ENCODE data around the gene LCAT.

DNA sequence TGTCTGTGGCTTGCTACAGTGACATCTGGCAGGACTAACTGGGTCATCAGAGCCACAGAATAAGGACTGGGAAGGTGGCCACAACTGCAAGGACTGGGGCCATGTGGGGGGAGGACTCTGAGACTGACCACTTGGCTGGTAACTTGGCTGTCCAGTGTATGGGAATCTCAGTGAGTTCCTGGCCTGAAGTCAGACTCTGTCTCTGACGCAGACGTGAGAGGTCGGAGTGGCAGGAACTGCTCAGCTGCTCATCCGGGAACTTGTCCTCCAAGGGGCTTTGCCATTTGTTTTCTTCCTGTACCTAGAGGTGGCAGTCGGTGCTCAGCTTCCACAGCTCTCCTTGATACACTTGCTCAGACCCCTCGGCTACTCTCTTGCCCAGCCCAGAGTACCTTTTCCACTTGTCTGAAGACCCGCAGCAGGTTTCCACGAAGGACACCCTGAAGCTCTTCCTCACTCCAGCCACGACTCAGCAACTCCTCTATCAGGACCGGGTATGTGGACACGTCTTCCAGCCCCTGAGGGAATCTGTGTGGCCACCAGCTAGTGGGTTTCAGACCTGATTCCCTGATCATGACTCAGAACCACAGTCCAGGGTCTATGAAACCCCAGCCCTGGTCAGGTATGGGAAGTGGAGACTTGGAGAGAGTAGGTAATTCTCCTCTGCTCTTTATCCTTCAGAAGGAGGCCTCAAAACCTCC, 43.7 kb upstream of the LCAT start:
- no peak for TF ChIP-seq GATA2 (CRISPR knock-in tag; IDR thresholded peaks at IDR 0.05)
- TF ChIP-seq FOXM1 (IDR thresholded peaks at IDR 0.05; ENCODE audit: low read depth), result no peak
- TF ChIP-seq EZH2phosphoT487 (IDR thresholded peaks at IDR 0.05; ENCODE audit: borderline replicate concordance, low read depth), result no peak
- TF ChIP-seq, protein P1, sequence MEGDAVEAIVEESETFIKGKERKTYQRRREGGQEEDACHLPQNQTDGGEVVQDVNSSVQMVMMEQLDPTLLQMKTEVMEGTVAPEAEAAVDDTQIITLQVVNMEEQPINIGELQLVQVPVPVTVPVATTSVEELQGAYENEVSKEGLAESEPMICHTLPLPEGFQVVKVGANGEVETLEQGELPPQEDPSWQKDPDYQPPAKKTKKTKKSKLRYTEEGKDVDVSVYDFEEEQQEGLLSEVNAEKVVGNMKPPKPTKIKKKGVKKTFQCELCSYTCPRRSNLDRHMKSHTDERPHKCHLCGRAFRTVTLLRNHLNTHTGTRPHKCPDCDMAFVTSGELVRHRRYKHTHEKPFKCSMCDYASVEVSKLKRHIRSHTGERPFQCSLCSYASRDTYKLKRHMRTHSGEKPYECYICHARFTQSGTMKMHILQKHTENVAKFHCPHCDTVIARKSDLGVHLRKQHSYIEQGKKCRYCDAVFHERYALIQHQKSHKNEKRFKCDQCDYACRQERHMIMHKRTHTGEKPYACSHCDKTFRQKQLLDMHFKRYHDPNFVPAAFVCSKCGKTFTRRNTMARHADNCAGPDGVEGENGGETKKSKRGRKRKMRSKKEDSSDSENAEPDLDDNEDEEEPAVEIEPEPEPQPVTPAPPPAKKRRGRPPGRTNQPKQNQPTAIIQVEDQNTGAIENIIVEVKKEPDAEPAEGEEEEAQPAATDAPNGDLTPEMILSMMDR (IDR thresholded peaks at IDR 0.05), result no peak
- TF ChIP-seq RFX5 (IDR thresholded peaks at IDR 0.05; ENCODE audit: low read length), result no peak
- no peak for TF ChIP-seq RXRA (IDR thresholded peaks at IDR 0.05; ENCODE audit: borderline replicate concordance, low read depth)
- TF ChIP-seq YY1 (IDR thresholded peaks at IDR 0.05; ENCODE audit: low read depth), result no peak
- TF ChIP-seq NFIC (IDR thresholded peaks at IDR 0.05; ENCODE audit: borderline replicate concordance), result no peak
- TF ChIP-seq SIN3A (IDR thresholded peaks at IDR 0.05; ENCODE audit: borderline replicate concordance, low read depth, low read length), result no peak
- TF ChIP-seq GABPA (IDR thresholded peaks at IDR 0.05; ENCODE audit: low read depth), result no peak

All from SK-N-SH (cell line).